Subcutaneous abdominal adipose tissue (tissue), 5 donors: ENCODE results near the gene FADS3.

Source experiments
- H3K27ac ChIP-seq: one replicate; pipeline ENCODE4 v1.7.0; 2013; ENCODE audit warnings: low read depth, mild to moderate bottlenecking, inconsistent platforms, low read length, moderate library complexity
- H3K27me3 ChIP-seq, 5 donors: one replicate each; pipeline ENCODE4 v1.7.0; 2013; ENCODE audit warnings: low read length in 5 of 5, inconsistent platforms in 1 of 5; ENCODE audit not compliant: control insufficient read depth in 5 of 5, insufficient read depth in 4 of 5
- H3K36me3 ChIP-seq, 5 donors: one replicate each; pipeline ENCODE4 v1.7.0; 2013; ENCODE audit warnings: low read length in 5 of 5; ENCODE audit not compliant: control insufficient read depth in 5 of 5, insufficient read depth in 5 of 5
- H3K4me1 ChIP-seq, 5 donors: one replicate each; pipeline ENCODE4 v1.7.0; 2013; ENCODE audit warnings: low read length in 5 of 5, mild to moderate bottlenecking in 3 of 5, moderate library complexity in 1 of 5; ENCODE audit not compliant: control insufficient read depth in 5 of 5, insufficient read depth in 5 of 5
- H3K4me3 ChIP-seq, 5 donors: one replicate each; pipeline ENCODE4 v1.7.0; 2013; ENCODE audit warnings: low read length in 5 of 5, low read depth in 1 of 5
- H3K9ac ChIP-seq, 5 donors: one replicate each; pipeline ENCODE4 v1.7.0; 2013; ENCODE audit warnings: low read length in 5 of 5, mild to moderate bottlenecking in 4 of 5, moderate library complexity in 3 of 5
- H3K9me3 ChIP-seq, 5 donors: one replicate each; pipeline ENCODE4 v1.7.0; 2013; ENCODE audit warnings: low read length in 5 of 5; ENCODE audit not compliant: control insufficient read depth in 5 of 5
- donor health status: healthy.
- donor health status: healthy.
- donor health status: healthy.
- donor health status: healthy.
- donor health status: healthy.

FADS3 gene

GRCh38 chr11:61833471-61833870, 57.9 kb downstream of the FADS3 start:
- Histone ChIP-seq H3K9ac (no peak overlapping the region), H3K27me3 (peaks cover 0 to 4% (median 0%) of the 10 kb centered on the region in 5 donors), H3K4me3 (no peak overlapping the region), H3K36me3 (peaks cover 0 to 8% (median under 1%) of the 10 kb centered on the region in 5 donors), H3K9me3 (no peaks in the 10 kb centered on the region), H3K4me1 (peaks cover 14 to 53% (median 34%) of the 10 kb centered on the region in 5 donors), H3K27ac (no peak overlapping the region)

GRCh38 chr11:61832754-61833153, 58.6 kb downstream of the FADS3 start:
- Histone ChIP-seq H3K4me1 (peaks cover 14 to 60% (median 41%) of the 10 kb centered on the region in 5 donors), H3K36me3 (peaks cover 0 to under 1% (median 0%) of the 10 kb centered on the region in 5 donors), H3K4me3 (no peak overlapping the region), H3K9ac (no peak overlapping the region), H3K27ac (no peak overlapping the region), H3K27me3 (peaks cover 0 to 4% (median 0%) of the 10 kb centered on the region in 5 donors), H3K9me3 (no peaks in the 10 kb centered on the region)

GRCh38 chr11:61832207-61832606, 59.1 kb downstream of the FADS3 start:
- Histone ChIP-seq H3K4me3 (no peak overlapping the region), H3K9me3 (no peaks in the 10 kb centered on the region), H3K27me3 (peaks cover 0 to 4% (median 0%) of the 10 kb centered on the region in 5 donors), H3K27ac (no peak overlapping the region), H3K4me1 (peaks cover 14 to 65% (median 47%) of the 10 kb centered on the region in 5 donors), H3K36me3 (no peaks in the 10 kb centered on the region), H3K9ac (no peak overlapping the region)

GRCh38 chr11:61830237-61831105, 60.9 kb downstream of the FADS3 start:
- no peak overlapping the region for H3K9ac ChIP-seq
- H3K27me3 ChIP-seq, result peaks cover 0 to 4% (median 0%) of the 10 kb centered on the region in 5 donors
- H3K4me1 ChIP-seq, result peaks cover 14 to 67% (median 52%) of the 10 kb centered on the region in 5 donors
- H3K4me3 ChIP-seq, result no peak overlapping the region
- peak overlapping the region; percentile 55 for H3K27ac ChIP-seq
- no peaks in the 10 kb centered on the region for H3K36me3 ChIP-seq
- no peaks in the 10 kb centered on the region for H3K9me3 ChIP-seq

DNA sequence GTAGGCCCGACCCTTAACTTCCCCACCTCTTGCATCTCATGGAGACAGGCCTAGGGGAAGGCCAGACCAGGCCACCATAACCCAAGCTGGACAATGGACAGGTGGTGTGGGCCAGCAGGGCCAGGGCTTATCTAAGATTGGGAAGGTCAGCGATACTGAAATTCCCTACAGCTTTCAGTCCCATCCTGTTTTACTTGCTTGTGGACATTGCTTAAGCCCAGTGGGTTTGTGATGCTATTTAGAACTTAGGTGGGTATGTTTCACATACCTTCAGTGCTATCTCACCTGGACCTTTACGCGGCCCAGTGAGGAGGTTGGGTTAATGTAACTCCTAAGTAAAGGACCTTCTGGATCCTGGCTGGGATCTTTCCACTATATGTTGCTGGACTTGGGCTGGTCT, 61.5 kb downstream of the FADS3 start:
- Histone ChIP-seq H3K9me3 (no peaks in the 10 kb centered on the region), H3K9ac (peak overlapping the region in 1 of 5 donors; percentile 21), H3K27ac (peak overlapping the region; percentile 55), H3K36me3 (no peaks in the 10 kb centered on the region), H3K27me3 (peaks cover 0 to 4% (median 0%) of the 10 kb centered on the region in 5 donors), H3K4me1 (peaks cover 14 to 62% (median 48%) of the 10 kb centered on the region in 5 donors), H3K4me3 (peak overlapping the region in 1 of 5 donors; percentile 77)

- H3K4me1 ChIP-seq, result peaks cover 12 to 53% (median 40%) of the 10 kb centered on the region in 5 donors
- peak overlapping the region; percentile 51 to 77 (median 68) for H3K4me3 ChIP-seq
- H3K9ac ChIP-seq, result peak overlapping the region; percentile 36 to 81 (median 62)
These were observed 62.5 kb downstream of the FADS3 start for GRCh38 chr11:61828629-61829407.

GRCh38 chr11:61828379-61828628, 63.0 kb downstream of the FADS3 start:
- H3K4me1 ChIP-seq, result peaks cover 12 to 52% (median 40%) of the 10 kb centered on the region in 5 donors
- no peaks in the 10 kb centered on the region for H3K9me3 ChIP-seq
- peak overlapping the region; percentile 55 for H3K27ac ChIP-seq
- peak overlapping the region in 4 of 5 donors; percentile 36 to 62 (median 58) for H3K9ac ChIP-seq
- H3K36me3 ChIP-seq, result no peaks in the 10 kb centered on the region
- peaks cover 0 to 4% (median 0%) of the 10 kb centered on the region in 5 donors for H3K27me3 ChIP-seq
- peak overlapping the region; percentile 38 to 77 (median 68) for H3K4me3 ChIP-seq

More at GRCh38 chr11:61828629-61829407, 62.5 kb downstream of the FADS3 start:
- peaks cover 0 to 4% (median 0%) of the 10 kb centered on the region in 5 donors for H3K27me3 ChIP-seq
- H3K27ac ChIP-seq, result peak overlapping the region; percentile 55
- no peaks in the 10 kb centered on the region for H3K36me3 ChIP-seq
- no peaks in the 10 kb centered on the region for H3K9me3 ChIP-seq

DNA sequence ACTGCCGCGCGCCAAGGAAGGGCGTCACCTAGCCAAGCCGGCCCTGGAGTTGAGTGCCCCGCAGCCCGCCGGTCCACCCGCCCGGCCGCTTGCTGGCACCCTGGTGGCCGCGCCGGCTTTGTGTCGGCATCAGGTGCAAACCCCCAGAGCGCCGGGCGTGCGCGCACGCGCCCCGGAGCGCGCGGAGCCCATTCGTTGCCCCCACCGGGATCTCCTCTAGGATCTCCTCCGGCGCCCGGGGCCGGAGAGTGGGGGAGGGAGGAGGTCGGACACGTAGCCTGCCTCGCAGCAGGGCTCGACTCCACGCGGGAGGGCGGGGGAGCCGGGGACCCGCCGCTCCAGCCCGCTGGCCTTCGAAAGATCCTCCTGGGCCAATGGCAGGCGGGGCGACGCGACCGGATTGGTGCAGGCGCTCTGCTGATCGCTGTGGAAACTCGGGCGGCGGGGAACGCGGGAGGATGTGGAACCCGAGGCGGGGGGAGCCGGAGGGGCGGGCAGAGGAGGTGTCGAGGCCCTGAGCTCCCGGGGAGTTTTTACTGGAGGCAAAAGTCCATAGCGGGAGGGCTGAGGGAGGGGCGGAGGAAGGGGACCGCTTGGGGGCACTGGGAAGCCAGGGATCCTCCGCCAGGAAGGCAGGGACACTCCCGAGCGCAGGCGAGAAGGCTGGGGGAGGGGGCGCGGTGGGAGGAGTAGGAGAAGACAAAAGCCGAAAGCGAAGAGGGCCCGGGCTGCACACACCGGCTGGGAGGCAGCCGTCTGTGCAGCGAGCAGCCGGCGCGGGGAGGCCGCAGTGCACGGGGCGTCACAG, 63.6 kb downstream of the FADS3 start, which contains the start of gene FADS2:
FADS2 (plus strand) TSS at position 730 of the 808 bp plus-strand sequence. CDS start 91 bp downstream, outside the sequence.
- Histone ChIP-seq H3K36me3 (no peaks in the 10 kb centered on the region), H3K4me1 (peaks cover 12 to 52% (median 40%) of the 10 kb centered on the region in 5 donors), H3K27ac (peak within 1 kb of the TSS; percentile 55), H3K9ac (peak within 1 kb of the TSS; percentile 36 to 81 (median 62)), H3K27me3 (peaks cover 0 to 4% (median 0%) of the 10 kb centered on the region in 5 donors), H3K9me3 (no peaks in the 10 kb centered on the region), H3K4me3 (peak within 1 kb of the TSS; percentile 60 to 77 (median 68))

GRCh38 chr11:61826930-61827570, 64.3 kb downstream of the FADS3 start:
- H3K4me3 ChIP-seq, result peak overlapping the region; percentile 60 to 77 (median 68)
- peaks cover 12 to 52% (median 40%) of the 10 kb centered on the region in 5 donors for H3K4me1 ChIP-seq
- H3K9me3 ChIP-seq, result no peaks in the 10 kb centered on the region
- H3K27me3 ChIP-seq, result peaks cover 0 to 4% (median 0%) of the 10 kb centered on the region in 5 donors
- peak overlapping the region in 2 of 5 donors; percentile 35 to 54 for H3K9ac ChIP-seq
- peak overlapping the region; percentile 55 for H3K27ac ChIP-seq
- no peaks in the 10 kb centered on the region for H3K36me3 ChIP-seq
